K562 (cell line): Measurements from ENCODE around the gene PRKG1. TPM values are rescaled to one million over a fixed set of nuclear protein-coding genes. Genes with fewer than 3 reads are reported as not detected.
"Not testable (repeated sequence)": the region's sequence is repeated elsewhere in the genome, so short reads cannot be mapped to it uniquely, and the experiment has no call there.

Source experiments
- ATAC-seq: fragments of 200-7000 bp; cut with Tn5 transposase; 3 replicates; pipeline ENCODE4 v1.9.1; 2020; ENCODE audit warnings: moderate library complexity
- BruUV-seq: library from RNA; stranded (reverse); fragments of 400-500 nt; replicated peaks from 2 replicates; lab custom pipeline; 2021; lab: Mats Ljungman, UMichigan
- CTCF ChIA-PET: fragments of 300-600 bp; formaldehyde crosslinking; extraction: SDS; loops from one replicate; lab custom pipeline; 2021; ENCODE audit warnings: low intra/inter-chr PET ratio; lab: Yijun Ruan, JAX
- POLR2A ChIA-PET: fragments of 300-600, 350-650 bp; sonication (Branson Sonifier 250); formaldehyde crosslinking; extraction: SDS; loops from one replicate; lab custom pipeline; 2021; ENCODE audit warnings: antibody characterized with exemption, inconsistent platforms; lab: Yijun Ruan, JAX
- DNase-seq, 4 experiments: peaks; one replicate each; pipeline versions ENCODE4 v3.0.0 to v3.0.0-alpha.2; 2011 to 2018; ENCODE audit warnings: low spot score in 3 of 4, mixed read lengths in 3 of 4; ENCODE audit errors: extremely low read depth in 1 of 4
- FAIRE-seq: peaks from 2 replicates; lab custom pipeline; 2011; peaks lifted over from hg19 to GRCh38; lab: Jason Lieb, UNC
- H2AFZ ChIP-seq: 2 replicates; pipeline ENCODE4 v1.6.0; 2011; ENCODE audit warnings: low read depth, low read length, control low read depth, inconsistent platforms
- H3K27ac ChIP-seq: fragments of 200-600 bp; 3 replicates; pipeline ENCODE4 v1.8.0; 2011; ENCODE audit warnings: low read depth, mild to moderate bottlenecking, control low read depth, inconsistent platforms, low read length, moderate library complexity, mixed read lengths; ENCODE audit errors: extremely low read depth
- H3K27me3 ChIP-seq, 2 experiments: fragments of 300-600 bp in 1 of 2; 2 replicates in 1 of 2; 3 replicates in 1 of 2; pipeline versions ENCODE4 v1.6.0 to v1.8.0; 2011; ENCODE audit warnings: inconsistent platforms in 2 of 2, low read length in 2 of 2, mild to moderate bottlenecking in 1 of 2, mixed read lengths in 1 of 2, moderate library complexity in 1 of 2; ENCODE audit not compliant: control insufficient read depth in 2 of 2, insufficient read depth in 2 of 2
- H3K36me3 ChIP-seq: fragments of 300-600 bp; 3 replicates; pipeline ENCODE4 v1.8.0; 2011; ENCODE audit warnings: mild to moderate bottlenecking, low read length, inconsistent platforms; ENCODE audit not compliant: control insufficient read depth, insufficient read depth
- H3K4me1 ChIP-seq, 2 experiments: fragments of 200-600 bp in 1 of 2; replicated peaks in 1 of 2; 2 replicates in 1 of 2; 3 replicates in 1 of 2; pipeline versions ENCODE4 v1.5.1 to v1.8.0; 2011; ENCODE audit warnings: inconsistent platforms in 2 of 2, low read length in 2 of 2, mild to moderate bottlenecking in 1 of 2, mixed read lengths in 1 of 2, moderate library complexity in 1 of 2; ENCODE audit not compliant: control insufficient read depth in 2 of 2, insufficient read depth in 2 of 2
- H3K4me2 ChIP-seq: 2 replicates; pipeline ENCODE4 v1.6.1; 2011; ENCODE audit warnings: low read length, control low read depth, inconsistent platforms, mixed read lengths; ENCODE audit not compliant: insufficient read depth
- H3K4me3 ChIP-seq: fragments of 200-600 bp; sonication (generic), shearing (Covaris generic); 2 replicates; pipeline ENCODE4 v1.5.1; 2016; ENCODE audit warnings: control low read depth, inconsistent platforms
- H3K79me2 ChIP-seq: fragments of 200-600 bp; 3 replicates; pipeline ENCODE4 v1.8.0; 2011; ENCODE audit warnings: low read length, inconsistent platforms; ENCODE audit not compliant: control insufficient read depth, insufficient read depth
- H3K9ac ChIP-seq, 2 experiments: 2 replicates each; pipeline versions ENCODE4 v1.6.0 to v1.6.1; 2011; ENCODE audit warnings: low read depth in 2 of 2, low read length in 2 of 2, control low read depth in 1 of 2, inconsistent platforms in 1 of 2, mild to moderate bottlenecking in 1 of 2, mixed read lengths in 1 of 2; ENCODE audit not compliant: insufficient read depth in 1 of 2
- H3K9me1 ChIP-seq: one replicate; pipeline ENCODE4 v1.6.0; 2011; ENCODE audit warnings: inconsistent platforms, mild to moderate bottlenecking, low read length, moderate library complexity; ENCODE audit not compliant: control insufficient read depth, insufficient read depth
- H3K9me3 ChIP-seq: replicated peaks from 2 replicates; pipeline ENCODE4 v1.5.1; 2011; ENCODE audit warnings: low read depth, low read length, inconsistent platforms; ENCODE audit not compliant: control insufficient read depth, insufficient read depth
- H4K20me1 ChIP-seq: replicated peaks from 2 replicates; pipeline ENCODE4 v1.6.1; 2011; ENCODE audit warnings: low read length, inconsistent platforms, mixed read lengths; ENCODE audit not compliant: control insufficient read depth, insufficient read depth
- ATF7 ChIP-seq: fragments of 450-650 bp; IDR thresholded peaks from 2 replicates; pipeline ENCODE4 v1.7.1; 2014; ENCODE audit warnings: mild to moderate bottlenecking, moderate library complexity
- BRCA1 ChIP-seq, 2 experiments: fragments of 450-650 bp in 1 of 2; sonication (generic) in 1 of 2; formaldehyde crosslinking in 1 of 2; IDR thresholded peaks; 2 replicates each; pipeline versions ENCODE4 v1.5.0 to v1.6.1; 2017 to 2020; ENCODE audit warnings: mild to moderate bottlenecking in 1 of 2, missing genetic modification reagents in 1 of 2
- CCAR2 ChIP-seq: fragments of 200-400 bp; formaldehyde crosslinking; IDR thresholded peaks from 2 replicates; pipeline ENCODE4 v1.6.1; 2017; ENCODE audit warnings: mild to moderate bottlenecking, low read depth, low read length
- ELF4 ChIP-seq: fragments of 450-650 bp; formaldehyde crosslinking; IDR thresholded peaks from 2 replicates; pipeline ENCODE4 v1.4.0; 2022; ENCODE audit warnings: missing genetic modification characterization
- GATA2 ChIP-seq: sonication (generic); formaldehyde crosslinking; IDR thresholded peaks from 2 replicates; pipeline ENCODE4 v1.4.0; 2020; ENCODE audit warnings: mild to moderate bottlenecking, missing genetic modification reagents
- GTF2A2 ChIP-seq: IDR thresholded peaks from 2 replicates; pipeline ENCODE4 v1.6.1; 2016; ENCODE audit warnings: mild to moderate bottlenecking, missing genetic modification characterization, missing compliant biosample characterization
- KLF1 ChIP-seq: fragments of 450-650 bp; IDR thresholded peaks from 2 replicates; pipeline ENCODE4 v1.6.1; 2016; ENCODE audit warnings: missing genetic modification characterization, missing compliant biosample characterization
- MYNN ChIP-seq, 2 experiments: sonication (generic); formaldehyde crosslinking in 1 of 2; IDR thresholded peaks; 2 replicates each; pipeline versions ENCODE4 v1.5.0 to v1.6.1; 2016 to 2020; ENCODE audit warnings: antibody characterized with exemption in 1 of 2, missing genetic modification reagents in 1 of 2
- PPARD ChIP-seq: fragments of 250-450 bp; sonication (Bioruptor Pico); IDR thresholded peaks from 2 replicates; pipeline ENCODE4 v1.8.0; 2022; ENCODE audit warnings: inconsistent platforms, mild to moderate bottlenecking, moderate library complexity
- SMAD2 ChIP-seq: fragments of 150-350 bp; IDR thresholded peaks from 2 replicates; pipeline ENCODE4 v1.6.1; 2014; ENCODE audit warnings: low read depth, mild to moderate bottlenecking, low read length
- SMAD3 ChIP-seq: fragments of 450-650 bp; formaldehyde crosslinking; conservative IDR thresholded peaks from 2 replicates; pipeline ENCODE4 v1.4.0; 2020; ENCODE audit warnings: mild to moderate bottlenecking
- SRF ChIP-seq, 2 experiments: fragments of 250-450, 450-650 bp in 1 of 2; sonication (Bioruptor Pico) in 1 of 2; sonication (generic) in 1 of 2; formaldehyde crosslinking; IDR thresholded peaks; 2 replicates each; pipeline versions ENCODE4 v1.5.0 to v1.5.1; 2020 to 2022; ENCODE audit warnings: mild to moderate bottlenecking in 1 of 2, missing genetic modification reagents in 1 of 2
- ZNF316 ChIP-seq: fragments of 450-650 bp; IDR thresholded peaks from 2 replicates; pipeline ENCODE4 v1.6.1; 2016
- ZNF589 ChIP-seq: fragments of 200-800 bp; sonication (Bioruptor generic); IDR thresholded peaks from 2 replicates; pipeline ENCODE4 v1.6.1; 2016; ENCODE audit warnings: low read depth, missing genetic modification characterization, missing compliant biosample characterization
- ZNF778 ChIP-seq: fragments of 450-650 bp; formaldehyde crosslinking; IDR thresholded peaks from 2 replicates; pipeline ENCODE4 v1.4.0; 2020; ENCODE audit warnings: mild to moderate bottlenecking, moderate library complexity
- WGBS: fragments of 100-300 bp; shearing (Covaris generic); methylation state at CpG from one replicate; pipeline ENCODE4 v1.1.6; 2016; ENCODE audit warnings: low coverage, mixed read lengths; ENCODE audit not compliant: insufficient coverage; ENCODE audit errors: missing lambda C conversion rate; 5-methylcytosine and 5-hydroxymethylcytosine counted together
- in situ Hi-C: fragments of 300-500 bp; cut with MboI; formaldehyde crosslinking; loops from 4 replicates; pipeline ENCODE4 v1.15.0; 2018; ENCODE audit warnings: inconsistent platforms, mixed read lengths
- intact Hi-C: fragments of 100-400 bp; cut with micrococcal nuclease; formaldehyde crosslinking; loops from 2 replicates; pipeline ENCODE4 v1.14.2; 2022
- polyA plus RNA-seq, 8 experiments: library from polyadenylated mRNA; depleted of rRNA in 4 of 8; stranded (reverse) in 5 of 8; unstranded in 3 of 8; fragments of >200 nt; fragmentation: Nextera tagmentation in 2 of 8; fragmentation: Illumina TruSeq in 1 of 8; extraction: Ambion mirVana in 2 of 8; extraction: Trizol in 1 of 8; gene quantifications; 2 replicates each; pipeline versions ENCODE4 v1.2.1 to v1.2.3, GENCODE V29; 2011 to 2014; ENCODE audit warnings: inconsistent platforms in 1 of 8, missing spikeins in 1 of 8
- total RNA-seq, 7 experiments: library from RNA; depleted of rRNA in 6 of 7; stranded (reverse); fragments of >200 nt in 6 of 7; fragmentation: Illumina TruSeq in 2 of 7; extraction: Trizol in 2 of 7; gene quantifications; 2 replicates each; pipeline versions ENCODE4 v1.2.1 to v1.2.3, GENCODE V29; 2011 to 2021; ENCODE audit warnings: low replicate concordance in 1 of 7
- TF ChIP-seq, protein P1 (sequence below): sonication (generic); formaldehyde crosslinking; IDR thresholded peaks from 2 replicates; pipeline ENCODE4 v1.4.0; 2020; ENCODE audit warnings: mild to moderate bottlenecking, missing genetic modification reagents

The PRKG1 gene
- total and polyA plus RNA-seq, 9 of the 15 experiments (the other 6 are each of a cell fraction or from before 2014, with no cell fraction given): 0.22 TPM; not detected in 8

DNA sequence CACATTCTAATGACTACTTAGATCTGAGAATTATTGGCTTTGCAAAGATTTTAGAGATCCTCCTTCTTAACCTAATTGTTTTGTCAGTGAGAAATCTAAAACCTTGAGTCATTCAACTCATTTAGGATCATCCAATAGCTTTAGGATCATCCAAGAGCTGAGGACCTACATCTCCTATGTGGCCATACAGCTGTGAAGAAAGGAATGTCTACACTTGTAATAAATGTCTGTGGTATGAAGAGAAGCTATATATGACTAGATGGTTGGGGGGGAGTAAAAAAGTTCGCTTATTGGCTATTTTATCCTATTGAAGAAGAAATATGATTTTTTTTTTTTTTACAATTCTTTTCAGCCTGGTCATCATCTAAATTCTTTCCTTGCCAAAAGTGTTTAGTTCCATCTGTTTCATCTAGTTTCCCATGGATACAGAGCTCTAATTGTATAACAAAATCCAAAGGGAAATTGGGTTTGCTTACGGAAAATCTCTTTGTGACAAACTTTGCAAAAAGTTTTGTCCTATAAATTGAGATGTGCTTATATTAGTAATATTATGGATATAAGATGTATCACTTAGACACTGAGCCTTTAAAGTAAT, 196.7 kb downstream of the PRKG1 start:
- Histone ChIP-seq H4K20me1 (no peaks in the 10 kb centered on the region), H3K27me3 (no peaks in the 10 kb centered on the region)
- no peak for TF ChIP-seq ZNF316
- no peak for TF ChIP-seq PPARD (CRISPR knock-in tag)
- TF ChIP-seq MYNN (IDR thresholded peaks at IDR 0.05): no peak
- TF ChIP-seq MYNN (CRISPR knock-in tag; IDR thresholded peaks at IDR 0.05): no peak
- TF ChIP-seq SMAD3 (CRISPR knock-in tag): no peak
- no peak for TF ChIP-seq SMAD2
- no peak for TF ChIP-seq CCAR2
- TF ChIP-seq BRCA1 (IDR thresholded peaks at IDR 0.05): no peak
- TF ChIP-seq BRCA1 (CRISPR knock-in tag; IDR thresholded peaks at IDR 0.05): no peak
- no peak for TF ChIP-seq GATA2 (CRISPR knock-in tag)
- TF ChIP-seq ATF7: no peak
- no peak for TF ChIP-seq ELF4 (CRISPR knock-in tag)
- TF ChIP-seq KLF1: no peak
- TF ChIP-seq ZNF589: no peak
- no peak for TF ChIP-seq ZNF778 (CRISPR knock-in tag)
- TF ChIP-seq, protein P1, sequence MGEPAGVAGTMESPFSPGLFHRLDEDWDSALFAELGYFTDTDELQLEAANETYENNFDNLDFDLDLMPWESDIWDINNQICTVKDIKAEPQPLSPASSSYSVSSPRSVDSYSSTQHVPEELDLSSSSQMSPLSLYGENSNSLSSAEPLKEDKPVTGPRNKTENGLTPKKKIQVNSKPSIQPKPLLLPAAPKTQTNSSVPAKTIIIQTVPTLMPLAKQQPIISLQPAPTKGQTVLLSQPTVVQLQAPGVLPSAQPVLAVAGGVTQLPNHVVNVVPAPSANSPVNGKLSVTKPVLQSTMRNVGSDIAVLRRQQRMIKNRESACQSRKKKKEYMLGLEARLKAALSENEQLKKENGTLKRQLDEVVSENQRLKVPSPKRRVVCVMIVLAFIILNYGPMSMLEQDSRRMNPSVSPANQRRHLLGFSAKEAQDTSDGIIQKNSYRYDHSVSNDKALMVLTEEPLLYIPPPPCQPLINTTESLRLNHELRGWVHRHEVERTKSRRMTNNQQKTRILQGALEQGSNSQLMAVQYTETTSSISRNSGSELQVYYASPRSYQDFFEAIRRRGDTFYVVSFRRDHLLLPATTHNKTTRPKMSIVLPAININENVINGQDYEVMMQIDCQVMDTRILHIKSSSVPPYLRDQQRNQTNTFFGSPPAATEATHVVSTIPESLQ: no peak
- no peak for TF ChIP-seq GTF2A2
- no peak for TF ChIP-seq SRF (CRISPR knock-in tag; IDR thresholded peaks at IDR 0.05)
- TF ChIP-seq, all 486 proteins: peak for 0
- no TSS peak for BruUV-seq
- H3K9me1 ChIP-seq: no peaks in the 10 kb centered on the region
- no peaks in the 10 kb centered on the region for H3K4me1 ChIP-seq
- intact Hi-C loops: no loop called here
- no peak for ATAC-seq
- POLR2A ChIA-PET: no interaction called here
- no peak overlapping the region for H3K4me3 ChIP-seq
- no peaks in the 10 kb centered on the region for H3K9me3 ChIP-seq
- no peaks in the 10 kb centered on the region for H3K36me3 ChIP-seq
- CTCF ChIA-PET: no interaction called here
- H2AFZ ChIP-seq: no peak overlapping the region
- FAIRE-seq: no peak
- in situ Hi-C loops: no loop called here
- H3K4me2 ChIP-seq: no peak overlapping the region
- no peaks in the 10 kb centered on the region for H3K79me2 ChIP-seq
- no peak overlapping the region for H3K27ac ChIP-seq
- H3K9ac ChIP-seq: no peak overlapping the region
- DNase-seq: no peak
- 0% methylated on average over 2 of the region's 2 CpGs for WGBS

DNA sequence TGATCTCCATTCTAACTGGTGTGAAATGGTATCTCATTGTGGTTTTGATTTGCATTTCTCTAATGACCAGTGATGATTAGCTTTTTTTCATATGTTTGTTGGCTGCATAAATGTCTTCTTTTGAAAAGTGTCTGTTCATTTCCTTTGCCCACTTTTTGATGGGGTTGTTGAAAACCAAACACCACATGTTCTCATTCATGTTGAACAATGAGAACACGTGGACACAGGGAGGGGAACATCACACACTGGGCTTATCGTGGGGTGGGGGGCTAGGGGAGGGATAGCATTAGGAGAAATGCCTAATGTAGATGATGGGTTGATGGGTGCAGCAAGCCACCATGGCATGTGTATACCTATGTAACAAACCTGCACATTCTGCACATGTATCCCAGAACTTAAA, 197.8 kb downstream of the PRKG1 start:
- H3K79me2 ChIP-seq, CTCF ChIA-PET, H3K27ac ChIP-seq, H3K4me3 ChIP-seq, H3K9ac ChIP-seq, H3K4me2 ChIP-seq, H4K20me1 ChIP-seq, H3K36me3 ChIP-seq, in situ Hi-C loops, FAIRE-seq, DNase-seq, H2AFZ ChIP-seq, ATAC-seq, H3K9me1 ChIP-seq, BruUV-seq, H3K9me3 ChIP-seq, intact Hi-C loops, H3K4me1 ChIP-seq, POLR2A ChIA-PET, H3K27me3 ChIP-seq: not testable (repeated sequence)
- WGBS: 0% methylated on average over 2 of the region's 2 CpGs
